H1 (cell line): ENCODE results near the gene MYO1D. TPM values are rescaled to one million over a fixed set of nuclear protein-coding genes. Genes with fewer than 3 reads are reported as not detected.

Experiments used
- CTCF ChIA-PET: fragments of 300-600 bp; sonication (Branson Sonifier 250); formaldehyde crosslinking; loops from one replicate; lab custom pipeline; 2021; ENCODE audit not compliant: partially characterized antibody; lab: Charles Lee
- POLR2A ChIA-PET: fragments of 300-600 bp; sonication (Branson Sonifier 250); formaldehyde crosslinking; loops from one replicate; lab custom pipeline; 2021; ENCODE audit warnings: inconsistent platforms; ENCODE audit not compliant: partially characterized antibody; lab: Charles Lee
- DNase-seq, 2 experiments: peaks; one replicate each; pipeline versions ENCODE4 v3.0.0 to v3.0.0-alpha.2; 2010 to 2022; ENCODE audit warnings: low spot score in 2 of 2, low read depth in 1 of 2, mixed read lengths in 1 of 2
- FAIRE-seq: peaks from 2 replicates; lab custom pipeline; 2011; peaks lifted over from hg19 to GRCh38; lab: Jason Lieb, UNC
- H2AFZ ChIP-seq: 2 replicates; pipeline ENCODE4 v1.8.1; 2012; ENCODE audit warnings: low read length, inconsistent platforms
- H2AK5ac ChIP-seq: 2 replicates; pipeline ENCODE4 v1.6.1; 2013; ENCODE audit warnings: low read depth, low read length
- H2BK120ac ChIP-seq: replicated peaks from 2 replicates; pipeline ENCODE3; 2013; ENCODE audit warnings: low read depth, low read length, inconsistent platforms
- H2BK12ac ChIP-seq: 2 replicates; pipeline ENCODE4 v1.6.1; 2013; ENCODE audit warnings: low read depth, low read length
- H2BK15ac ChIP-seq: 2 replicates; pipeline ENCODE4 v1.6.1; 2013; ENCODE audit warnings: low read length
- H2BK20ac ChIP-seq: 2 replicates; pipeline ENCODE4 v1.6.1; 2013; ENCODE audit warnings: low read length
- H2BK5ac ChIP-seq: 2 replicates; pipeline ENCODE4 v1.6.1; 2013; ENCODE audit warnings: low read depth, low read length
- H3K14ac ChIP-seq: 2 replicates; pipeline ENCODE4 v1.6.1; 2013; ENCODE audit warnings: inconsistent platforms; ENCODE audit not compliant: insufficient read length
- H3K18ac ChIP-seq: 2 replicates; pipeline ENCODE4 v1.6.1; 2013; ENCODE audit warnings: low read length; ENCODE audit errors: extremely low read depth
- H3K23ac ChIP-seq: 2 replicates; pipeline ENCODE4 v1.6.1; 2013; ENCODE audit warnings: inconsistent platforms; ENCODE audit not compliant: insufficient read length
- H3K23me2 ChIP-seq: 2 replicates; pipeline ENCODE4 v1.6.1; 2013; ENCODE audit warnings: low read depth, low read length
- H3K27ac ChIP-seq: 2 replicates; pipeline ENCODE4 v1.6.1; 2011; ENCODE audit warnings: low read depth, low read length, inconsistent platforms
- H3K27me3 ChIP-seq, 4 experiments: replicated peaks in 1 of 4; 1 replicate in 1 of 4; 2 replicates in 3 of 4; pipeline versions ENCODE4 v1.6.1 to v1.8.1; 2011 to 2013; ENCODE audit warnings: low read length in 3 of 4, mild to moderate bottlenecking in 3 of 4, inconsistent platforms in 2 of 4, mixed read lengths in 2 of 4, moderate library complexity in 1 of 4; ENCODE audit not compliant: control insufficient read depth in 3 of 4, insufficient read depth in 3 of 4; ENCODE audit errors: extremely low read depth in 1 of 4
- H3K36me3 ChIP-seq, 4 experiments: 2 replicates each; pipeline versions ENCODE4 v1.6.1 to v1.8.1; 2011 to 2013; ENCODE audit warnings: mild to moderate bottlenecking in 4 of 4, low read length in 3 of 4, moderate library complexity in 2 of 4, control low read depth in 1 of 4, inconsistent platforms in 1 of 4; ENCODE audit not compliant: insufficient read depth in 4 of 4, control insufficient read depth in 2 of 4
- H3K4ac ChIP-seq: replicated peaks from 2 replicates; pipeline ENCODE3; 2013; ENCODE audit warnings: low read length, low read depth, mixed read lengths, inconsistent platforms; ENCODE audit not compliant: insufficient read length
- H3K4me1 ChIP-seq, 4 experiments: replicated peaks in 1 of 4; 1 replicate in 1 of 4; 2 replicates in 3 of 4; pipeline versions ENCODE4 v1.6.1 to v1.8.1; 2011 to 2013; ENCODE audit warnings: low read length in 3 of 4, inconsistent platforms in 2 of 4, mixed read lengths in 1 of 4; ENCODE audit not compliant: insufficient read depth in 4 of 4, control insufficient read depth in 3 of 4
- H3K4me2 ChIP-seq, 2 experiments: 2 replicates each; pipeline versions ENCODE4 v1.6.1 to v1.8.1; 2011 to 2013; ENCODE audit warnings: low read depth in 2 of 2, low read length in 2 of 2, control low read depth in 1 of 2, inconsistent platforms in 1 of 2, mild to moderate bottlenecking in 1 of 2; ENCODE audit not compliant: insufficient read depth in 1 of 2
- H3K4me3 ChIP-seq, 4 experiments: fragments of 200-600, 300-600 bp in 1 of 4; sonication (generic), shearing (Covaris generic), sonication (Bioruptor Twin) in 1 of 4; 2 replicates each; pipeline versions ENCODE4 v1.5.1 to v1.8.1; 2011 to 2016; ENCODE audit warnings: low read length in 4 of 4, low read depth in 3 of 4, control low read depth in 2 of 4, inconsistent platforms in 2 of 4, mild to moderate bottlenecking in 2 of 4, mixed read lengths in 1 of 4, moderate library complexity in 1 of 4; ENCODE audit not compliant: insufficient read depth in 2 of 4; ENCODE audit errors: extremely low read depth in 1 of 4
- H3K56ac ChIP-seq: replicated peaks from 2 replicates; pipeline ENCODE3; 2013; ENCODE audit warnings: low read depth, mild to moderate bottlenecking, mixed read lengths, low read length, inconsistent platforms; ENCODE audit not compliant: insufficient read length
- H3K79me1 ChIP-seq: 2 replicates; pipeline ENCODE4 v1.6.1; 2013; ENCODE audit warnings: low read depth, low read length, control low read depth
- H3K79me2 ChIP-seq, 2 experiments: 2 replicates each; pipeline versions ENCODE4 v1.6.1 to v1.8.1; 2012 to 2013; ENCODE audit warnings: low read length in 2 of 2, mild to moderate bottlenecking in 2 of 2, inconsistent platforms in 1 of 2; ENCODE audit not compliant: insufficient read depth in 2 of 2, control insufficient read depth in 1 of 2
- H3K9ac ChIP-seq, 4 experiments: replicated peaks in 1 of 4; 1 replicate in 1 of 4; 2 replicates in 3 of 4; pipeline versions ENCODE4 v1.6.1 to v1.8.1; 2011 to 2013; ENCODE audit warnings: low read depth in 3 of 4, low read length in 3 of 4, control low read depth in 2 of 4, mild to moderate bottlenecking in 2 of 4, moderate library complexity in 2 of 4, inconsistent platforms in 1 of 4; ENCODE audit errors: extremely low read depth in 1 of 4
- H3K9me3 ChIP-seq, 2 experiments: 2 replicates each; pipeline versions ENCODE4 v1.6.1 to v1.8.1; 2012 to 2013; ENCODE audit warnings: mild to moderate bottlenecking in 2 of 2, moderate library complexity in 2 of 2, control low read depth in 1 of 2, inconsistent platforms in 1 of 2, low read depth in 1 of 2, low read length in 1 of 2, mixed read lengths in 1 of 2; ENCODE audit not compliant: insufficient read depth in 2 of 2
- H4K20me1 ChIP-seq, 2 experiments: replicated peaks in 1 of 2; 2 replicates each; pipeline versions ENCODE3 to v1.8.1; 2011 to 2013; ENCODE audit warnings: inconsistent platforms in 2 of 2, low read length in 2 of 2, mild to moderate bottlenecking in 1 of 2; ENCODE audit not compliant: insufficient read depth in 2 of 2, control insufficient read depth in 1 of 2
- H4K5ac ChIP-seq: 2 replicates; pipeline ENCODE4 v1.6.1; 2013; ENCODE audit warnings: low read length, low read depth, mixed read lengths, inconsistent platforms; ENCODE audit not compliant: insufficient read length
- H4K8ac ChIP-seq: 2 replicates; pipeline ENCODE4 v1.8.0; 2013; ENCODE audit warnings: mild to moderate bottlenecking, moderate library complexity, low read length, inconsistent platforms; ENCODE audit not compliant: insufficient read depth; ENCODE audit errors: extremely low read depth
- H4K91ac ChIP-seq: replicated peaks from 2 replicates; pipeline ENCODE3; 2013; ENCODE audit warnings: low read length, mixed read lengths, inconsistent platforms; ENCODE audit not compliant: insufficient read length
- JUND ChIP-seq: IDR thresholded peaks from 2 replicates; pipeline ENCODE4 v1.6.1; 2011; ENCODE audit warnings: mild to moderate bottlenecking, improper control_type of control experiment, low read length
- NRF1 ChIP-seq: IDR thresholded peaks from 2 replicates; pipeline ENCODE4 v1.6.1; 2011; ENCODE audit warnings: mild to moderate bottlenecking, low read depth, low read length, improper control_type of control experiment
- RFX5 ChIP-seq: IDR thresholded peaks from 2 replicates; pipeline ENCODE4 v1.6.1; 2011; ENCODE audit warnings: low read depth, low read length, improper control_type of control experiment, borderline replicate concordance
- SAP30 ChIP-seq: fragments of 300-600 bp; sonication (generic); IDR thresholded peaks from 2 replicates; pipeline ENCODE4 v1.7.1; 2012; ENCODE audit warnings: low read length, moderate library complexity, mild to moderate bottlenecking, inconsistent platforms; ENCODE audit not compliant: insufficient read depth, insufficient replicate concordance
- SP4 ChIP-seq: IDR thresholded peaks from 2 replicates; pipeline ENCODE4 v1.6.1; 2012; ENCODE audit warnings: low read length, inconsistent platforms
- WGBS, 2 experiments: shearing (Covaris generic) in 1 of 2; methylation state at CpG; one replicate each; pipeline versions ENCODE4 v1.1.6 to v1.1.7; 2013 to 2015; ENCODE audit warnings: low lambda C conversion rate in 2 of 2, mixed read lengths in 2 of 2, inconsistent platforms in 1 of 2, low coverage in 1 of 2, missing lambda C conversion rate in 1 of 2; ENCODE audit not compliant: insufficient replicate concordance in 2 of 2, insufficient coverage in 1 of 2, insufficient read length in 1 of 2; ENCODE audit errors: extremely low coverage in 1 of 2, missing lambda C conversion rate in 1 of 2; 5-methylcytosine and 5-hydroxymethylcytosine counted together
- polyA plus RNA-seq, 7 experiments: library from polyadenylated mRNA; depleted of rRNA in 3 of 7; stranded (reverse) in 5 of 7; unstranded in 2 of 7; fragments of >200 nt in 5 of 7; fragments of 200-250 nt in 2 of 7; gene quantifications; 1 replicate in 5 of 7; 2 replicates in 1 of 7; 4 replicates in 1 of 7; pipeline versions ENCODE4 v1.2.1 to v1.2.3, GENCODE V29; 2011 to 2013; ENCODE audit warnings: missing spikeins in 2 of 7, mixed read lengths in 2 of 7
- total RNA-seq: library from RNA; stranded (reverse); fragmentation: NEBNext Ultra II Directional; extraction: Animal tissue kit (Norgen Biotek cat#: 25700); gene quantifications from 2 replicates; pipeline ENCODE4 v1.2.1, GENCODE V29; 2021

MYO1D gene
- total and polyA plus RNA-seq, 2 of the 8 experiments (the other 6 are each of a cell fraction or from before 2014, with no cell fraction given) = 6.5 to 25.4 TPM

GRCh38 chr17:32861981-32862380 is 14.9 kb downstream of the MYO1D start:
- CTCF ChIA-PET = interaction anchor here (10.6 kb wide), 1 partner anchor 15 kb away, joined by 52 read pairs; the partner anchor contains the start of gene MYO1D
- Histone ChIP-seq H3K79me1 (no peaks in the 10 kb centered on the region), H3K9ac (no peak overlapping the region)

More at GRCh38 chr17:32861981-32862380, 14.9 kb downstream of the MYO1D start:
- no peak for DNase-seq
- no peak overlapping the region for H2BK12ac ChIP-seq
- no peaks in the 10 kb centered on the region for H3K9me3 ChIP-seq
- no peak overlapping the region for H4K91ac ChIP-seq
- FAIRE-seq = no peak
- H3K4ac ChIP-seq = no peak overlapping the region
- no peaks in the 10 kb centered on the region for H3K4me1 ChIP-seq
- no peak overlapping the region for H2AFZ ChIP-seq
- no peak overlapping the region for H4K5ac ChIP-seq
- H2BK20ac ChIP-seq = no peak overlapping the region
- TF ChIP-seq RFX5 (no peak), JUND (no peak), NRF1 (no peak), SAP30 (no peak), SP4 (no peak)
- TF ChIP-seq, all 59 proteins: peak for 0
- no peak overlapping the region for H2BK120ac ChIP-seq
- H2AK5ac ChIP-seq = no peak overlapping the region
- WGBS, 2 experiments = 91% methylated on average over 4 of the region's 4 CpGs; no CpG with 5 or more reads in 1 of the 2 experiments
- H2BK5ac ChIP-seq = no peak overlapping the region
- H3K27me3 ChIP-seq = no peaks in the 10 kb centered on the region
- H3K27ac ChIP-seq = no peak overlapping the region
- H3K23me2 ChIP-seq = no peaks in the 10 kb centered on the region
- peaks cover 0 to 7% of the 10 kb centered on the region in 2 experiments; a peak in 1 of 4 replicates for H3K79me2 ChIP-seq
- no peak overlapping the region for H3K23ac ChIP-seq
- no peak overlapping the region for H3K14ac ChIP-seq
- no peak overlapping the region for H3K56ac ChIP-seq
- H4K20me1 ChIP-seq = no peaks in the 10 kb centered on the region
- H3K4me3 ChIP-seq = no peak overlapping the region
- POLR2A ChIA-PET = no interaction called here
- no peak overlapping the region for H2BK15ac ChIP-seq
- no peak overlapping the region for H3K18ac ChIP-seq
- H4K8ac ChIP-seq = no peak overlapping the region
- H3K4me2 ChIP-seq = no peak overlapping the region
- no peaks in the 10 kb centered on the region for H3K36me3 ChIP-seq
